HG03565 (cell line): Measurements from ENCODE around the gene FUT1.
"Not testable (repeated sequence)": the region's sequence is repeated elsewhere in the genome, so short reads cannot be mapped to it uniquely, and the experiment has no call there.

Source experiments
- ATAC-seq: cut with Tn5 transposase; IDR thresholded peaks from one replicate; pipeline ENCODE4 v1.9.1; 2021; ENCODE audit warnings: mild to moderate bottlenecking, moderate library complexity; ENCODE audit not compliant: unreplicated experiment

FUT1 gene

GRCh38 chr19:48718711-48719231, 33.7 kb downstream of the FUT1 start:
- ATAC-seq: no peak

- ATAC-seq: not testable (repeated sequence)
These were observed 34.3 kb downstream of the FUT1 start for GRCh38 chr19:48718106-48718505.

DNA sequence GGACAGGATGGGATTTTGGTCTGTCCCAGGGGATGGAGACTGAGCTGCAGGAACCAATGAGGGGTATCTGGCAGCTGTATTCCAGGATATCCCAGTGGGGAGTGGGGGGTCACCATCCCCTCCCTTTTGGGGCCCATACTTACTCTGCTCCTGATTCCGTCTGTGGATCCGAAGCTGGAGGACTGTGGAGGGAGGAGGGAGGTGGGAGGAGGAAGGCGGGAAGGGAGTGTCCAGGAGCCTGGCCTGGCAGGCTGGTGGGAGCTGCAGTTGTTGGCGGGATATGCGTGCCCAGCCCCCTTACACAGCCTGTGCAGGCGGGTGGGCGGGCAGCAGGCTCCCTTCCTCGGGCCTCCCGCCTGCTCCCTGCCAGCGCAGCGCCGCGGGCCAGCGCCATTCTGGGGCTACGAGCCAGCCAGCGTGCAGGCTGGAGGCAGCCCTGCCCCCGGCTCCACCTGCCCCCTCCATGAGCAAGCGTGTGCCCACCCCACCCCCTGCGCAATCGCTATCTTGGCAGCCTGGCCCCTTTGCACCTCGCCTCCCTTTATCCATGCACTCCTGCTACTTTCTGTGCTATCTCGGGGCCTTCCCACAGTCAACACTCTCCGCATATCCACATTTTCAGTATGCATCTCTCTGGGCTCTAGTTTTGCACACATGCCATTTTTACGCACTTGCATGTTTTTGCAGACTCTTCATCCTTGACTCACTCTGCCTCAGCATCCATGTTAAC, 35.7 kb downstream of the FUT1 start:
- no peak for ATAC-seq

DNA sequence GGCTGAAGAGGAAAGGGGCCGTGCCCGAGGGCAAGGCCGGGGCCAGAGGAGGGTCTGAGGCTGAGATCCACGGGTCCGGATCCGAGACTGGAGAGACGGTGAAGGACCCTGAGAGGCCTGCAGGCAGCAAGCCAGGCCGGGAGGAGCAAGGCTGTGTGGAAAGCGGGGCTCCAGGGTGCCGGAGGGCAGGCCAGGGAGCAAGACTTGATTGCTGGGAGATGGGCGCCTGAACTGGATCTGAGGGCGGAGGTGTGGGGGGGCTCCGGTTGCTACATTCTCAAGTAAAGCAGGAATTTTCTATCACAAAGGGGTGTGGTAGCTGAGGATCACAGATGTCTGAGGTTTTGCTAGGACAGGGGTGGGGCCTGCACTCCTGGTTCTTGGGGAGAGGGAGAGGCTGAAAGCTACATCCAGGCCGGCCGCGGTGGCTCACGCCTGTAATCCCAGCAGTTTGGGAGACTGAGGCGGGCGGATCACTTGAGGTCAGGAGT, 36.7 kb downstream of the FUT1 start:
- no peak for ATAC-seq

GRCh38 chr19:48714759-48715675, 37.4 kb downstream of the FUT1 start:
- no peak for ATAC-seq

GRCh38 chr19:48713864-48714755, 38.3 kb downstream of the FUT1 start:
- ATAC-seq: peak; percentile 83

DNA sequence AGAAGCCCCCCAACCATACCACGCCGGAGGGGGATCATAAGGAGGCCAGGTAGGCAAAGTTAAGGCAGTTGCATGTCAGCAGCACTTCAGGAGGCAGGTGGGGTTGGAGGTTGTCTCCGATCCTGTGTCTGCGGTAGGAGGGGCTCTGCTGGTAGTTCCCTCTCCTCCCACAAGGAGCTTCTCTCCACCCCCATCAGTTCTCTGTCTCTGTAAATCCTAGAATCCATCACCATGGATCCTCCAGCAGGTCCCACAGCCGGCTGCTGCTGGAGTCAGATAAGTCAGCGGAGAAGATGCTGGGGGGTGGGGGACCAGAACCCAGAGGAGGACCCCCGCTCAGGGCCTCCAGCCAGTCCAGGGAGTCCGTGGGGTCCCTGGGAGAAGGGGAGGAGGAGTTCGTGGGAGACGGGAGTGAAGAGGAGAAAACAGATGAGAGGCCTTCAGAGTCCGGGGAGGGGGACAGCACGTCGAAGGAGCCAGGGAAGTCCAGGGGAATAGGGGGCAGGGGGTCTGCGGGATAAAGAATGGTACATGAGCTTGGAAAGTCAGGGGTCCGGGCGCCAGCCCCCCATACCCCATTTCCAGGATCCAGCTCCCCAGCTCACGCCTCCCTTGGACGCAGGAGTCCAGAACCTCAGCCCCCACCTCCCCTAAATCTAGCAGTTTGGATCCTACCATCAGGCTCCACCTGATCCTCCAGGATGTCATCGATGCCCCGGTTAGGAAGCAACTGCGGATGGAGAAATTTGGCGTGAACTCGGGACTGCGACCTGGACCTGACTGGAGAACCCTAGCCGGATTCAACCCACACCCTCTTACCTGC, 39.2 kb downstream of the FUT1 start:
- ATAC-seq: no peak

DNA sequence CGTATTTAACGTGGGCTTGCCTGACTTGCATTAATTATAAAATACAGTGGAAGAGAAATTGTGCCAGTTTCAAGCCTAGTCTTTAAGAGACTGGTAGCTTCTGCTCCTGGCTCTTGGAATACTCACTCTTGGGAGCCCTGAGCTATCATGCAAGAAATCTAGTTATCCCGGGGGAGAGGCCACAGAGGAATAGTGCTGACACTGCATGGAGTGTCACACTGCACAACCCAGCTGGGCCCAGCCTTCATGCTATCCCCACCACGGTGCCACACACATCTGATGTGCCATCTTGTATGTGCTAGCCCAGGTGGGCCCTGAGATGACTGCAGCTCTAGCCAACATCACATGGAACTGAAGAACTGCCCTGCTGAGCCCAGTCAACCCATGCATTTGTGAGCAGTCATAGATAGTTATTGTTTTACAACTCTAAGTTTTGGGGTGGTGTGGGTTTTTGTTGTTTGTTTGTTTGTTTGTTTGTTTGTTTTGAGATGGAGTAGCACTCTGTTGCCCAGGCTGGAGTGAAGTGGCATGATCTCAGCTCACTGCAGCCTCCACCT, 41.3 kb downstream of the FUT1 start:
- no peak for ATAC-seq

DNA sequence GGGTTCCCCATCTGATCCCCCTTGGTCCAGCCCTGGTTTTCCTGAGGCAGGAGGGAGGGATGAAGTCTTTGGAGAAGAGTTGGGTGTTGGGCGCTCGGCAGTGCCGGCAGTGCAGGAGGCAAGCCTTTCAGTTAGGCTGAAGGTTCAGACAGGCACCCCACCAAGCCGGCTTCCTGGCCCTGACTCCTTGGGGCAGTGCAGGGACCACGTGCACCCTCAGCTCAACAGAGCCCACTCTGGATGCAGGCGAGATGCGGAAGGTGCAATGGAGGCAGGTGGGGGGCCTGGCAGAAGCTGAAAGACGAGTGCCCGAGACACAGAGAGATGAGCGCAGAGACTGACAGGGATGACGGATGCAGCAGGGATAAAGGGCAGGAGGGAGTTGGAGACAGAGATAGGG, 44.0 kb downstream of the FUT1 start:
- ATAC-seq: no peak

DNA sequence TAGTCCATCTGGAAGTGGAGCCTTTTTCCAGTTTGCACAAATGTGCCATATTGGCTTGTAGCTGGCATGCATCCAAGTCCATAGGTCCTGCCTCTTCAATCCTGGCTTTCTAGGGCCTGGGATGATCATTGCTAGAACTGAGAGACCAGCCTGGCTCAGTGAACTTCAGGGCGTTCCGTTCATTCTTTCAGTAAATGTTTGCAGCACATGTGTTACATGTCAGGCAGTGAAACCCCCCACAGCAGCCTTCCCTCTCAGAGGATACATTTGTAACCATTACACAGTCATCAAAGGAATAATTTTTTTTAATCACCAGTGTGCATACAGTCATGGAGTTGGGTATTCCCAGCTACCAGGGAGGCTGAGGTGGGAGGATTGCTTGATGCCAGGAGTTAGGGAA, 47.0 kb downstream of the FUT1 start:
- ATAC-seq: no peak

- ATAC-seq: no peak
These were observed 49.1 kb downstream of the FUT1 start for GRCh38 chr19:48703316-48703715.

GRCh38 chr19:48702701-48703100, 49.7 kb downstream of the FUT1 start:
- no peak for ATAC-seq

GRCh38 chr19:48698046-48698445, 54.4 kb downstream of the FUT1 start:
- no peak for ATAC-seq
